T47D (cell line): ENCODE measurements around the gene CAMKMT.

ENCODE experiments used
- DNase-seq, 2 experiments: peaks; one replicate each; pipeline versions ENCODE4 v3.0.0 to v3.0.0-alpha.2; 2011 to 2012; ENCODE audit warnings: low read depth in 1 of 2, low spot score in 1 of 2
- JUND ChIP-seq: IDR thresholded peaks from 2 replicates; pipeline ENCODE4 v1.6.1; 2012; ENCODE audit warnings: low read depth
- in situ Hi-C: cut with HindIII; loops from 2 replicates; pipeline ENCODE4 v1.10.0; 2016; ENCODE audit warnings: low sequenced_read_pairs, low pct_unique_long_range_greater_than_20kb

The CAMKMT gene

DNA sequence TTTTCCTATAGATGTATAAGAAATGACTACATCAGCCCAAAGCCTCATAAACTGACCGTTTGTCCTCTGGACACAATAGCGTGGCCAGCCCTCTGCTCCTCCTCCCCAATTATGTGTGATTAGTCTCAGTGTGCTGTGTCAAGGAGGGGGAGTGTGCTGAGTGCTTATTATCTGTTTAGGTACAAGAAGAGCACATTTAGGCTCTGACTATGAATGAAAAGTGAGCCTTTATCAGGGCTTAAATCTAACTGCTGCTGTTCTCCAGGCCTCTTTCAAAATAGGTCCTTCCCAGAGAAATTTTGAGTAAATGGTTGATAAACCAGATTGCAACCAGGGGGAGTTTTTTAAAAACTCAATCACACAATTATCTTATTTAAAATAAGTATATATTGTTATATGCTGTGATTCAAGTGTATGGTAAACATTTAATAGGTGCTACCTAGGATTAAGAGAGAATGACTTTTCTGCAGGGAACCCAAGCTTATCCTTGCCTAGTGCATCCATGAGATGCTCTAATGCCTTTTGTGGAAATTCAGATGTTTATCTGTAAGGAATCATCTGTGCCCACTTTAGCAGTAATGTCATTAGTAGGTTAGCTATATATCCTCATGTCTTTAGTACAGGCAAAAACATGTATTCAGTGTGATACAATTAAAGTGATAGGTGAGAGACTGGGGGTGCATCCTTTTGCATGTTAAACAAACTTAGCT, 411.1 kb downstream of the CAMKMT start:
- no peak for TF ChIP-seq JUND
- DNase-seq: no peak
- in situ Hi-C loops: no loop called here

DNA sequence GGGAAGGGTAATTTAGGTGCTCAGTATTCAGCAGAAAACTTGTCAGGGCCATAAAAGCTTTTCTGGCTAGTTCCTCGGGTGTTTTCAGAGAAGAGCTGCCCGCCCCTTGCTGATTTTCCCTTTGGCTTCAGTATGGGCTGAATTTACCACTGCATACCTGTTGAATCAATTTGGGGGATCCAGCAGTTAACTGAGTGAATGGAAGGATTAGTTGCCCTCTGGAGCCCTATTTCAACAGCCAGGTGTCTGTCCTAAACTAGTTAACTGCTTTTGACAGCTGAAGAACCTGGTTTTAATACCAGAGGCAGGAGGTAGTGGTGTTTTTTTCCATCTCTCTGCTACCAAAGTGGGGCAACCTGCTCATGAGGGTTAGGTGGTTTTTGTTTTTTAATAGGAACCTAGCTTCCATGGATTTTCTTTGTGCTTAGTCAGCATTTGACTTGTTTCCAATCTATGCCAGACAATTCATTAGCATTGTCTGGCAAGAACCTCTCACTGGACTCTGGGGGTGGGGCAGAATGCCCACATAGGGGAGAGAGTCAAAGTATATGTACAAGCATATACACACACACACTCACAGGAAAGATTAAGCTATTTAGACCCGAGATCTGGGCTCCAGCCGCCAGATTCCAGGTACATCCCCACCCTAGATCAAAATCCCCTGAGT, 413.2 kb downstream of the CAMKMT start:
- in situ Hi-C loops: no loop called here
- TF ChIP-seq JUND: no peak
- no peak for DNase-seq

DNA sequence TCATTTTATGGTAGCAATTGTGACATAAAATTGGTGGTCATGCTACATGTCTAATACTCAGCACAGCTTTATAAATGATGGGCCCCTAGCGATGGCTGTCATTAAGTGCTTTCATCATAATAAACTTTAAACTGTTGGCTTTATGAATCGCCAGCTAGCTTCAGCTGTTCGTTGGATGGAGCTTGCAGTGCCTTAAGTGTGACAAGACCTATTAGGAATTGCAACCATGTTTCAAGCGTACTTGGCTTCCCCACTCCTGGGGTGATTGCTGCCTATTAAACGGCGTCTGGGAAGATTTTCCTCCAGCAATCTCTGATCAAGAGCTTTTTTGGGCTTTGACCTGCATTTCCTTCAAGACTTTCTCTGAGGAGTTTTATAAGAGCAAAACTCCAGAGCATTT, 415.3 kb downstream of the CAMKMT start:
- no peak for DNase-seq
- in situ Hi-C loops: no loop called here
- TF ChIP-seq JUND: no peak

- TF ChIP-seq JUND: no peak
- no peak for DNase-seq
- in situ Hi-C loops: no loop called here
Measured at GRCh38 chr2:44777537-44777936, 415.8 kb downstream of the CAMKMT start.

DNA sequence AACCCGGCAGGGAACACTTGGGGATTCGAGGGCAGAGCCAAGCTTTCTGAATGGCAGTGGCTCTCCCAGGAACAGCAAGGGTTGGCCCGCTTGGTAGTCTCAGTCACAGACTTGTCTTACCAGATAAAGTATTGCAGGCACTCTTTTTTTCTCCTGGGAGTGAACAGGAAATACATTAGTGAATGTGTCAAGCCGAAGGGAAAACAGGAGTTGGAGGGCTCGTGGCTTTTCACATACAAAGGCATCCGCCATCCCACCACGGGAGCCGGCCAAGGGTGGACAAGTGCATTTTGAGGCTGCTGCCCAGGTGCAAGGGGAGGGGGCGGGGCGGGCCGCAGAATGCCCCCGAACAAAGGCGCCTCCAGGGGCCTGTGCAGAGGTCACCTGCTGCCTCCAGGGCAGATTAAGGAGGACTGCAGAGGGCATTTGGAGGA, 416.5 kb downstream of the CAMKMT start:
- no peak for TF ChIP-seq JUND
- in situ Hi-C loops: no loop called here
- DNase-seq: no peak

- no peak for DNase-seq
- in situ Hi-C loops: no loop called here
- TF ChIP-seq JUND: no peak
Measured at GRCh38 chr2:44778671-44779476, 417.1 kb downstream of the CAMKMT start.

DNA sequence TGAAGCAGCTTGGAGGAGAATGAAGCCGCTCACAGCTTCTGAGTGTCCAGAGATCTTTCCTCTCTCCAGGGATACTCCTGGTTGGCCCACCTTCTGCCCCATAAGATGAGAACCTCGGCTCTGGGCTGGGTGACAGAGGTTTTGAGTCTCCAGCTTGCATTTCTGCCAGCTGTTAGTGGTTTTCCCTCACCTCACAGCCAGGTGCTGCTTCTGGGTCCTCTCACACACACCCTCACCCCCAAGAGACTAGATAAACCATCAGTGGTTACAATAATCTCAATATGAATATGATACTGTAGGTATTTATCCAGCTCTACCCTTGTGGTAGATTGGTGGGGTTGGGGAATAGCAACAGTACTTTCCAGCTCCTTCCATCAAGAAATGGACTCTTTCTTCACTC, 418.0 kb downstream of the CAMKMT start:
- in situ Hi-C loops: no loop called here
- TF ChIP-seq JUND: no peak

GRCh38 chr2:44780406-44780805, 418.7 kb downstream of the CAMKMT start:
- in situ Hi-C loops: no loop called here
- DNase-seq: no peak

More for the DNA sequence above, 418.0 kb downstream of the CAMKMT start:
- no peak for DNase-seq

GRCh38 chr2:44785433-44785832, 423.7 kb downstream of the CAMKMT start:
- in situ Hi-C loops: no loop called here
- TF ChIP-seq JUND: no peak

More at GRCh38 chr2:44780406-44780805, 418.7 kb downstream of the CAMKMT start:
- TF ChIP-seq JUND: no peak

DNA sequence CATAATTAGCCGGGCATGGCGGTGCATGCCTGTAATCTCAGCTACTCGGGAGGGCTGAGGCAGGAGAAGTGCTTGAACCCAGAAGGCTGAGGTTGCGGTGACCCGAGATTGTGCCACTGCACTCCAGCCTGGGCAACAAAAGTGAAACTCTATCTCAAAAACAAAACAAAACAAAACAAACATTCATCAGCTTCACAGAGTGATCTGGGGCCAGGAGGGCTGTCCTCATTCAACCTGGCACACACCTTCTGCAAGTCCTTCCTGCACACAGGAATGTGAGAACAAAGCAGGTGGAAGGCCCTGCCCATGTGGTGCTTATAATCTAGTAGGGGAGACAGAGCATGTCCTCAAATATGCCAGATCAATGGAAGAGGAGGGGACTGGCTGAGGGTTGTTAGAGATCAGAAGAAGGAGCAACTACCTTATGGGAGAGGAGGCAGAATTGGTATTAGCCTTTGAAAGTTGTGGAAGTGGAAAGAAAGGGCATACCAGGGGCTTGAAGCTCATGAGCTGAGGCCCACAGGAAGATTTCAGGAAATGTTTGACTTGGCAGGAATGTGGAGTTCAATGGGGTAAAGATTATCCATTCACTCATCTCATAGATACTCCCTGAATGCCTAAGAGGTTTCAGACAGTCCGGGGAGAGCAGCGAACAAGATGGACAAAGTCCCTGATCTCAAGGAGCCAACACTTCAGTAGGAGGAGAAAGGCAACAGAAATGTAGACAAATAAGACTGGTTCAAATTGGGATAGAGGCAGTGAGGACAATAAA, 424.5 kb downstream of the CAMKMT start:
- in situ Hi-C loops: no loop called here

More at GRCh38 chr2:44785433-44785832, 423.7 kb downstream of the CAMKMT start:
- DNase-seq: no peak

GRCh38 chr2:44786817-44787214, 425.1 kb downstream of the CAMKMT start:
- TF ChIP-seq JUND: no peak
- in situ Hi-C loops: no loop called here
- DNase-seq: no peak

More for the DNA sequence above, 424.5 kb downstream of the CAMKMT start:
- DNase-seq: no peak
- TF ChIP-seq JUND: no peak

- no peak for TF ChIP-seq JUND
- DNase-seq: no peak
- in situ Hi-C loops: no loop called here
Measured at GRCh38 chr2:44787663-44788062, 425.9 kb downstream of the CAMKMT start.

DNA sequence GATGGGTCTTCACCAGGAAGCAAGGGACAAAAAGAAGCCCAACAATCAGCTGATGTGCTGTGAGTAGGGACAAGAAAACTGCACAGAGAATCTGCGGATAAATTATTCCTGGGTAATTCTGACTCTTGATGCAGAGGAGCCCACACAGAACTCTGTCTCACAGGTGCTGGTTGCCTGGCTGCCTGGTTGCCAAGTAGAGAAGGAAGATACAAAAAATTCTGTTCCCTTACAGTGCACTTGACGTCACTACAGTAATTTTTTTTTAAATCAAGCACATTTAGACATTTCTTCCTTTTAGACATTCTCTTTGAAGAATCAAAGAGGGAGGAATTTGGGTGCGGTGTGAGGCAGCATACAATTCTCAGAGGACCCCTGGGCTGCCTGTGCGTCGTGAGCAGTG, 427.7 kb downstream of the CAMKMT start:
- TF ChIP-seq JUND: no peak
- DNase-seq: no peak
- in situ Hi-C loops: no loop called here
